Measurements from ENCODE around the gene DCAF12L1.

DCAF12L1 gene

DNA sequence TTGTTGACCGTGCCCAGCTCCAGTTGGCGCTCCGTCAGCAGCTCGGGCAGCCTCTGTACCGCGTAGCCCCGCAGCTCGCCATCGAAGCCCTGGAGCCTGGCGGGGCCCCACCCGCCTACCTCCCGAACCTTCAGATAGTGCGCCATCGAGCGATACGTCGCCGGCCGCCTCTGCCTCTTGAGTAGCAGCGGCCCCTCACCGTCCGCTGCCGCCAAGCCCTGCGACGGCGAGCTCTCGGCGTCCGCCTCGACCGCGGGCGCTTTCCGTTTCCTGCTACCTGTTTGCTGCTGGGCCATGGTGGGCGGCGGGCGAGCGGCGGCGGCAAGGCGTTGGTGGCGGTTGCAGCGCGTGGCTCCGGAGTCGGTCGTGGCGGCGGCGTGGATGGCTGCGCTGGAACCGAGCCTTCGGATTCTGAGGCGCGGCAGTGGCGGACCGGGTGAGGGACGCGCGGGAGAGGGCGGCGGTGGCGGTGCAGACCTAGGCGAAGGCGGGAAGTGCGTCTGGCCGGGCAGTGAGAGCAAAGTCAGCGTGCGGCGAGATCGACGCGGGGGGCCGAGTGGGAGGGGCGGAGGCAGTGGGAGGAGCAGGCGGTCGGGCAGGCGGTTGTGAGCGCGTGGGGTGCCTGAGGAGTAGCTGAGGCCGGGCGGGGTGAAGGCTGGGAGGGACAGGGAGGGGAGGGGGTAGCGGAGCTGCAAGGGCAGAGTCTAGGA is at the start of gene DCAF12L1:
TSS of gene DCAF12L1 (minus strand) at position 502 of the 710 bp plus-strand sequence. CDS start at position 296, 206 bp downstream.
- in situ Hi-C loops (cut with MboI; ENCODE audit: low pct_unique_long_range_greater_than_20kb, low sequenced_read_pairs, unreplicated experiment) = no loop called here
- TF ChIP-seq, protein P1, sequence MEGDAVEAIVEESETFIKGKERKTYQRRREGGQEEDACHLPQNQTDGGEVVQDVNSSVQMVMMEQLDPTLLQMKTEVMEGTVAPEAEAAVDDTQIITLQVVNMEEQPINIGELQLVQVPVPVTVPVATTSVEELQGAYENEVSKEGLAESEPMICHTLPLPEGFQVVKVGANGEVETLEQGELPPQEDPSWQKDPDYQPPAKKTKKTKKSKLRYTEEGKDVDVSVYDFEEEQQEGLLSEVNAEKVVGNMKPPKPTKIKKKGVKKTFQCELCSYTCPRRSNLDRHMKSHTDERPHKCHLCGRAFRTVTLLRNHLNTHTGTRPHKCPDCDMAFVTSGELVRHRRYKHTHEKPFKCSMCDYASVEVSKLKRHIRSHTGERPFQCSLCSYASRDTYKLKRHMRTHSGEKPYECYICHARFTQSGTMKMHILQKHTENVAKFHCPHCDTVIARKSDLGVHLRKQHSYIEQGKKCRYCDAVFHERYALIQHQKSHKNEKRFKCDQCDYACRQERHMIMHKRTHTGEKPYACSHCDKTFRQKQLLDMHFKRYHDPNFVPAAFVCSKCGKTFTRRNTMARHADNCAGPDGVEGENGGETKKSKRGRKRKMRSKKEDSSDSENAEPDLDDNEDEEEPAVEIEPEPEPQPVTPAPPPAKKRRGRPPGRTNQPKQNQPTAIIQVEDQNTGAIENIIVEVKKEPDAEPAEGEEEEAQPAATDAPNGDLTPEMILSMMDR (IDR thresholded peaks at IDR 0.05; ENCODE audit: extremely low read depth, insufficient read depth, missing control alignments) = no peak
- no peak for DNase-seq (ENCODE audit: low spot score)

DNA sequence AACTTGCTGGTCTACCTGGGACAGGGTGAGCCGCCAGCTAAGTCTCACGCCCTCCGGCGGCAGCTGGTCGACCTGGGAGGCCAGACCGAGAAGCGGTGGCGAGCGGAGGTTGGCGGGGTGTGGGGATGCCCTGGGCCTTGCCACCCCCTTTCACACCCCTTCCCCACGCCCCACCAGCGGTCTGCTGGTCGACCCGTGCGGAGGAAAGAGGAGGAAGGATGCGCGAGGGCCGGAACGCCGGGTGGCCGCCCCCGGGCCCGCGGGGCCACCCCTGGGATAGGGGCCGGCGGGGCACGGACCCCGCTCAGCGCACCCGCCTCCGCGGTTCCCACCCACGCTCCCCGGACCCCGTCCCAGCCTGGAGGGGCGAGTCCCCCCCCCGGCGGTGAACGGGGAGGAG is 28.3 kb upstream of the DCAF12L1 start:
- in situ Hi-C loops (cut with MboI; ENCODE audit: low pct_unique_long_range_greater_than_20kb, low sequenced_read_pairs, unreplicated experiment) = no loop called here
- TF ChIP-seq, protein P1 (IDR thresholded peaks at IDR 0.05; ENCODE audit: extremely low read depth, insufficient read depth, missing control alignments) = no peak
- DNase-seq (ENCODE audit: low spot score) = no peak

DNA sequence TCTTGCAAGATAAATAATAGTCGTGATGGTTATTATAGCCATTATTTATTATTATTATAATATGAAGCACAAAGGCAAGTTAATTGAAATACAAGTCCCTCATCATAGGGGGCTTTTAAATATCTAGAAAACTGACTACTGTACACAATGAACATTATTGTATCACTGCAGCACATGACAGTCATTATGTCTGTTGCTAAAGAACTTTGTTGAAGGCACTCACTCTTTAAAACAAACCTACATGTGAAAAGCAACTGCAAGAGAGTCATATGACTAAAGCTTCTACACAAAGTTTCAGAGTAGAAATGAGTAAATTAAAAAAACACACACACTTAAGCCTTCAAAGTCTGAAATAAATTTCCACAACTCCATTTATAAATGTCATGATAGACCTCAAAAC is 23.3 kb upstream of the DCAF12L1 start:
- in situ Hi-C loops (cut with MboI; ENCODE audit: low pct_unique_long_range_greater_than_20kb, low sequenced_read_pairs, unreplicated experiment) = no loop called here
- DNase-seq (ENCODE audit: low spot score) = no peak
- TF ChIP-seq, protein P1 (IDR thresholded peaks at IDR 0.05; ENCODE audit: extremely low read depth, insufficient read depth, missing control alignments) = no peak

DNA sequence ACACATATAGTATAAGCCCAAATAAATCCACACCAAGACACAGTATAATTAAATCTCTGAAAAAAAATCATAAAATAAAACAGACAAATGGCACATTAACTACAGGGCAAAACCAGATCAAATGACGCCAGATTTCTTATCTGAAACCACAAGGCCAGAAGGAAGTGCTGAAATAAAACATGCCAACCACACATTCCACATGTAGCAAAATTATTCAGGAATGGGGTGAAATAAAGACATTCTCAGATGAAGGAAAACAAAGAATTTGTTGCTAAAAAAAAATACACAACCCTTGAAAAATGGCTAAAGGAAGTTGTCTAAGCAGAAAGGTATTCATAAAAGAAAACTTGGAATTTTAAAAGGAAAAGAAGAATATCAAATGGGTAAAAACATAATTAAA is 4.5 kb upstream of the DCAF12L1 start:
- in situ Hi-C loops (cut with MboI; ENCODE audit: low pct_unique_long_range_greater_than_20kb, low sequenced_read_pairs, unreplicated experiment) = no loop called here
- no peak for DNase-seq (ENCODE audit: low spot score)
- TF ChIP-seq, protein P1 (IDR thresholded peaks at IDR 0.05; ENCODE audit: extremely low read depth, insufficient read depth, missing control alignments) = no peak

DNA sequence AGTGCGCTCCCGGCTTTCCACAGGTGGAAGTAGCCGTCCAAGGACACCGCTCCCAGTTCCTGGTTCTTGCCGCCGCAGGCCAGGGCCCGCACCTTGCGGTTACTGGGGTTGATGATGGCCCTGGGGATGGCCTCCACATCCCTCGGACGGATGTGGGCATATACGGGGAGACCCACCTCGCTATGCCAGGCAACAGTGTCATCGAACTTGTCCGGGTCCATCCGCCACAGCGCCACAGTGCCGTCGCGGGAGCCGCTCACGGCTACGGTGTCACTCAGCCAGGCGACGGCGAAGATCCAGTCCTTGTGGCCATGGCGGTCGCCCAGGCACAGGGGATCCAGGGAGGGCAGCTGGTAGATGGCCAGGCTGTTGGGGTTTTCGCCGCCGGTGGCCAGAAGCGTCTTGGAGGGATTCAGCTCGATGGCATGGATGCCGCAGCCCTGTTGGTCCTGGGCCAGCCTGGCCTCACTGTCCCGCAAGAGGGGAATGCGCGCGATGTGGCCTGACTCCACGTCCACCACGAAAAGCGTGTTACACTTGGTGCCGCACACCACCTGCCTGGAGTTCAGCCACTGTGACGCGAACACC is 795 bp downstream of the DCAF12L1 start:
- in situ Hi-C loops (cut with MboI; ENCODE audit: low pct_unique_long_range_greater_than_20kb, low sequenced_read_pairs, unreplicated experiment) = no loop called here
- no peak for DNase-seq (ENCODE audit: low spot score)

DNA sequence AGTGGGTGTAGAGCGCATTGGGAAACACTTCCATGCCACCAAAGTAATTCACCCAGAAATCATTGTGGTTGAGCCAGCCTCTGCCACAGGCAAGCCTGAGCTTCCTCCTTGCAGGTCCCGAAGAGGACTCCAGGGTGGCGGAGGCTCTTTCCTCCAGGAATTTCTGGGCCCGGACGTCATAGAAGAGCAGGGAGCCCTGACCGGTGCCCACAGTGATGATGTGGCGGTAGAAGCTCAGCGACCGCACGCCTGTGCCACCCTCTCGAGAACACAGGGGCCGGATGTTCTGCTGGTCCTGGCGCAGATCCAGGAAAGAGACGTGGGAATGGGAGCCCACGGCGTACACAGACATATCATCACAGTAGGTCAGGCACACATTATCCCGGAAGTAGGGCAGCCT is 1.3 kb downstream of the DCAF12L1 start:
- DNase-seq (ENCODE audit: low spot score) = no peak
- TF ChIP-seq, protein P1 (IDR thresholded peaks at IDR 0.05; ENCODE audit: extremely low read depth, insufficient read depth, missing control alignments) = no peak
- in situ Hi-C loops (cut with MboI; ENCODE audit: low pct_unique_long_range_greater_than_20kb, low sequenced_read_pairs, unreplicated experiment) = no loop called here

More for the DNA sequence above, 795 bp downstream of the DCAF12L1 start:
- TF ChIP-seq, protein P1 (IDR thresholded peaks at IDR 0.05; ENCODE audit: extremely low read depth, insufficient read depth, missing control alignments) = no peak
